ENCODE data around the gene OFD1. TPM values are rescaled to one million over a fixed set of nuclear protein-coding genes. Genes with fewer than 3 reads are reported as not detected.

OFD1 gene
- total RNA-seq, 4 donors from 2014 or later = 13.2 to 25.1 (median 17.1) TPM

GRCh38 chrX:13776387-13776786 lies 41.8 kb downstream of the OFD1 start:
- TF ChIP-seq CTCF (IDR thresholded peaks at IDR 0.05) = no peak
- ATAC-seq (ENCODE audit: low FRiP score) = no peak
- no peak for DNase-seq (ENCODE audit: low spot score)

- ATAC-seq (ENCODE audit: low FRiP score) (no peak), DNase-seq (ENCODE audit: low spot score) (no peak)
- no peak for TF ChIP-seq CTCF (IDR thresholded peaks at IDR 0.05)
Observed at GRCh38 chrX:13778916-13779315, 44.4 kb downstream of the OFD1 start.

- DNase-seq (ENCODE audit: low spot score) = no peak
- no peak for TF ChIP-seq CTCF (IDR thresholded peaks at IDR 0.05)
- no peak for ATAC-seq (ENCODE audit: low FRiP score)
Observed at GRCh38 chrX:13780868-13781427, 46.4 kb downstream of the OFD1 start.

GRCh38 chrX:13786048-13786447 lies 51.5 kb downstream of the OFD1 start:
- ATAC-seq (ENCODE audit: low FRiP score) (no peak), DNase-seq (ENCODE audit: low spot score) (no peak)
- no peak for TF ChIP-seq CTCF (IDR thresholded peaks at IDR 0.05)

- DNase-seq (ENCODE audit: low spot score) = no peak
- no peak for TF ChIP-seq CTCF (IDR thresholded peaks at IDR 0.05)
- no peak for ATAC-seq (ENCODE audit: low FRiP score)
Observed at GRCh38 chrX:13790206-13791131, 55.9 kb downstream of the OFD1 start.

- DNase-seq (ENCODE audit: low spot score) (no peak), ATAC-seq (ENCODE audit: low FRiP score) (no peak)
- no peak for TF ChIP-seq CTCF (IDR thresholded peaks at IDR 0.05)
Observed at GRCh38 chrX:13791145-13791544, 56.6 kb downstream of the OFD1 start.

- DNase-seq (ENCODE audit: low spot score) (no peak), ATAC-seq (ENCODE audit: low FRiP score) (no peak)
- TF ChIP-seq CTCF (IDR thresholded peaks at IDR 0.05) = no peak
Observed at GRCh38 chrX:13791559-13791958, 57.0 kb downstream of the OFD1 start.
